ENCODE measurements around the gene EXT2. TPM values are rescaled to one million over a fixed set of nuclear protein-coding genes. Genes with fewer than 3 reads are reported as not detected.

EXT2 gene
- total and polyA plus RNA-seq, 2 experiments from 2014 or later, result 15.9 to 48.6 TPM

DNA sequence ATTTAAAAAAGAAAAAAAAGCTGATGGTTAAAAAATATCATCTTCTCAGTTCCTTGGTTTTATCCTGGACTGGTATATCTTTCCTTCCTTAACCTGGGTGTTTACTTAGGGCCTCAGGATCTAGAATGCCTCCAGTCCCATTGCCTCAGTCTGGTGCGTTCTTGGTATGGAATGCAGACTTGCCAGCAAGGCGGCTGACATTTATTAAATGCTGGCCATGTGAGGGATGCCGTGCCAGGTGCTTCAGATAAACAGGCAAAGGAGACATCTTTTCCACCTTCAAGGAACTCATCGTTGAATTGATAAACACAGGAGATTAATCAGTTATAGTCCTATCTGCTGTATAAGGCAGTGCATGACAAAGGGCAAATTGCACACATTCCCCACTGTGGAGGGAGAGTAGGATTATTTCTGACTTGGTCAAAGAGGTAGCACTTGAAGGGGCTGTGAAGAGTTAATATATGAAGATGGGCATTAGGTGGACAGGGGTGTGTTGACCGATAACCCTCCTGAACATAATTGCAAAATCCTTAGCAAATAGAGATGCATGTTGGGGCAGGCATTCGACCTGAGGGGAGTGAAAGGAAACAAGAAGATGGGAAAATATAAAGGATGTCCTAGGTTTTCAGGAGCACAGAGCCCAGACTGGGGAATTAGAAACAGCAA lies 160.1 kb downstream of the EXT2 start (continued):
- no peak for TF ChIP-seq REST (IDR thresholded peaks at IDR 0.05; ENCODE audit: unreplicated experiment)
- TF ChIP-seq CREB1 (CRISPR knock-in tag; IDR thresholded peaks at IDR 0.05; ENCODE audit: low read depth), result no peak
- no peak for TF ChIP-seq JUNB (IDR thresholded peaks at IDR 0.05; ENCODE audit: unreplicated experiment)

- no peak for ATAC-seq
- H3K4me3 ChIP-seq, result no peak overlapping the region
- Mint-ChIP-seq H3K4me1 (no peaks in the 10 kb centered on the region; the same call in 2 of the 3 replicates), H3K36me3 (ENCODE audit: low read depth) (peaks cover 19% of the 10 kb centered on the region), H3K27me3 (ENCODE audit: insufficient read depth, low read depth, poor library complexity) (peaks cover 2% of the 10 kb centered on the region), H3K9me3 (peaks cover 19% of the 10 kb centered on the region), H3K27ac (no peak overlapping the region), H3K4me3 (no peak overlapping the region)
- H4K20me1 ChIP-seq (replicated peaks; ENCODE audit: insufficient read depth), result no peaks in the 10 kb centered on the region
- no peaks in the 10 kb centered on the region for H3K27me3 ChIP-seq (ENCODE audit: insufficient read depth)
- H3K9me2 ChIP-seq (ENCODE audit: insufficient read depth), result 0 out of 2 replicates have a peak, but pooled peaks cover 1% of the 10 kb centered on the region
- no peaks in the 10 kb centered on the region for H3F3A ChIP-seq (replicated peaks; ENCODE audit: low read depth)
- H3K4me1 ChIP-seq (ENCODE audit: insufficient read depth), result no peaks in the 10 kb centered on the region
- DNase-seq (ENCODE audit: low spot score), result no peak
- H3K27ac ChIP-seq (ENCODE audit: low read depth), result no peak overlapping the region
- no peak overlapping the region for H3K4me2 ChIP-seq
- H3K79me2 ChIP-seq (replicated peaks; ENCODE audit: insufficient read depth), result no peaks in the 10 kb centered on the region
- H2AFZ ChIP-seq, result no peak overlapping the region
- peaks cover 14% of the 10 kb centered on the region; the same call in 1 of the 2 replicates for H3K36me3 ChIP-seq (ENCODE audit: insufficient read depth)
- TF ChIP-seq JUNB (IDR thresholded peaks at IDR 0.05; ENCODE audit: unreplicated experiment), result no peak
- TF ChIP-seq STAT1 (IDR thresholded peaks at IDR 0.05; ENCODE audit: unreplicated experiment), result no peak
- TF ChIP-seq EZH2 (IDR thresholded peaks at IDR 0.05; ENCODE audit: low read depth, unreplicated experiment), result no peak
- no peak for TF ChIP-seq ZNF114 (CRISPR knock-in tag; IDR thresholded peaks at IDR 0.05)
- no peak for TF ChIP-seq POLR2AphosphoS5 (IDR thresholded peaks at IDR 0.05; ENCODE audit: low read depth)
- TF ChIP-seq ZNF331 (CRISPR knock-in tag; IDR thresholded peaks at IDR 0.05; ENCODE audit: low read depth), result no peak
- TF ChIP-seq, protein P1, sequence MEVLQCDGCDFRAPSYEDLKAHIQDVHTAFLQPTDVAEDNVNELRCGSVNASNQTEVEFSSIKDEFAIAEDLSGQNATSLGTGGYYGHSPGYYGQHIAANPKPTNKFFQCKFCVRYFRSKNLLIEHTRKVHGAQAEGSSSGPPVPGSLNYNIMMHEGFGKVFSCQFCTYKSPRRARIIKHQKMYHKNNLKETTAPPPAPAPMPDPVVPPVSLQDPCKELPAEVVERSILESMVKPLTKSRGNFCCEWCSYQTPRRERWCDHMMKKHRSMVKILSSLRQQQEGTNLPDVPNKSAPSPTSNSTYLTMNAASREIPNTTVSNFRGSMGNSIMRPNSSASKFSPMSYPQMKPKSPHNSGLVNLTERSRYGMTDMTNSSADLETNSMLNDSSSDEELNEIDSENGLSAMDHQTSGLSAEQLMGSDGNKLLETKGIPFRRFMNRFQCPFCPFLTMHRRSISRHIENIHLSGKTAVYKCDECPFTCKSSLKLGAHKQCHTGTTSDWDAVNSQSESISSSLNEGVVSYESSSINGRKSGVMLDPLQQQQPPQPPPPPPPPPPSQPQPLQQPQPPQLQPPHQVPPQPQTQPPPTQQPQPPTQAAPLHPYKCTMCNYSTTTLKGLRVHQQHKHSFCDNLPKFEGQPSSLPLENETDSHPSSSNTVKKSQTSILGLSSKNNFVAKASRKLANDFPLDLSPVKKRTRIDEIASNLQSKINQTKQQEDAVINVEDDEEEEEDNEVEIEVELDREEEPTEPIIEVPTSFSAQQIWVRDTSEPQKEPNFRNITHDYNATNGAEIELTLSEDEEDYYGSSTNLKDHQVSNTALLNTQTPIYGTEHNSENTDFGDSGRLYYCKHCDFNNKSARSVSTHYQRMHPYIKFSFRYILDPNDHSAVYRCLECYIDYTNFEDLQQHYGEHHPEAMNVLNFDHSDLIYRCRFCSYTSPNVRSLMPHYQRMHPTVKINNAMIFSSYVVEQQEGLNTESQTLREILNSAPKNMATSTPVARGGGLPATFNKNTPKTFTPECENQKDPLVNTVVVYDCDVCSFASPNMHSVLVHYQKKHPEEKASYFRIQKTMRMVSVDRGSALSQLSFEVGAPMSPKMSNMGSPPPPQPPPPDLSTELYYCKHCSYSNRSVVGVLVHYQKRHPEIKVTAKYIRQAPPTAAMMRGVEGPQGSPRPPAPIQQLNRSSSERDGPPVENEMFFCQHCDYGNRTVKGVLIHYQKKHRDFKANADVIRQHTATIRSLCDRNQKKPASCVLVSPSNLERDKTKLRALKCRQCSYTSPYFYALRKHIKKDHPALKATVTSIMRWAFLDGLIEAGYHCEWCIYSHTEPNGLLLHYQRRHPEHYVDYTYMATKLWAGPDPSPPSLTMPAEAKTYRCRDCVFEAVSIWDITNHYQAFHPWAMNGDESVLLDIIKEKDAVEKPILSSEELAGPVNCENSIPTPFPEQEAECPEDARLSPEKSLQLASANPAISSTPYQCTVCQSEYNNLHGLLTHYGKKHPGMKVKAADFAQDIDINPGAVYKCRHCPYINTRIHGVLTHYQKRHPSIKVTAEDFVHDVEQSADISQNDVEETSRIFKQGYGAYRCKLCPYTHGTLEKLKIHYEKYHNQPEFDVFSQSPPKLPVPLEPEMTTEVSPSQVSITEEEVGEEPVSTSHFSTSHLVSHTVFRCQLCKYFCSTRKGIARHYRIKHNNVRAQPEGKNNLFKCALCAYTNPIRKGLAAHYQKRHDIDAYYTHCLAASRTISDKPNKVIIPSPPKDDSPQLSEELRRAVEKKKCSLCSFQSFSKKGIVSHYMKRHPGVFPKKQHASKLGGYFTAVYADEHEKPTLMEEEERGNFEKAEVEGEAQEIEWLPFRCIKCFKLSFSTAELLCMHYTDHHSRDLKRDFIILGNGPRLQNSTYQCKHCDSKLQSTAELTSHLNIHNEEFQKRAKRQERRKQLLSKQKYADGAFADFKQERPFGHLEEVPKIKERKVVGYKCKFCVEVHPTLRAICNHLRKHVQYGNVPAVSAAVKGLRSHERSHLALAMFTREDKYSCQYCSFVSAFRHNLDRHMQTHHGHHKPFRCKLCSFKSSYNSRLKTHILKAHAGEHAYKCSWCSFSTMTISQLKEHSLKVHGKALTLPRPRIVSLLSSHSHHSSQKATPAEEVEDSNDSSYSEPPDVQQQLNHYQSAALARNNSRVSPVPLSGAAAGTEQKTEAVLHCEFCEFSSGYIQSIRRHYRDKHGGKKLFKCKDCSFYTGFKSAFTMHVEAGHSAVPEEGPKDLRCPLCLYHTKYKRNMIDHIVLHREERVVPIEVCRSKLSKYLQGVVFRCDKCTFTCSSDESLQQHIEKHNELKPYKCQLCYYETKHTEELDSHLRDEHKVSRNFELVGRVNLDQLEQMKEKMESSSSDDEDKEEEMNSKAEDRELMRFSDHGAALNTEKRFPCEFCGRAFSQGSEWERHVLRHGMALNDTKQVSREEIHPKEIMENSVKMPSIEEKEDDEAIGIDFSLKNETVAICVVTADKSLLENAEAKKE (CRISPR knock-in tag; IDR thresholded peaks at IDR 0.05), result no peak
- TF ChIP-seq EZH2phosphoT487 (IDR thresholded peaks at IDR 0.05; ENCODE audit: unreplicated experiment), result no peak
- no peak for TF ChIP-seq ETS1 (IDR thresholded peaks at IDR 0.05)
Measured at GRCh38 chr11:44256673-44257291, 161.3 kb downstream of the EXT2 start.
